NCI-H774 (cell line): Measurements from ENCODE around the gene PLPPR3.

Experiments
- DNase-seq: peaks from one replicate; lab custom pipeline; 2025; lab: John Stamatoyannopoulos, UW

The PLPPR3 gene

GRCh38 chr19:808423-808775 lies 13.4 kb downstream of the PLPPR3 start:
- DNase-seq = no peak

- DNase-seq = no peak
Measured at GRCh38 chr19:807627-808422, 13.9 kb downstream of the PLPPR3 start.

- DNase-seq = no peak
Measured at GRCh38 chr19:806815-807421, 14.8 kb downstream of the PLPPR3 start.

- DNase-seq = no peak
Measured at GRCh38 chr19:805600-806550, 15.9 kb downstream of the PLPPR3 start.

- DNase-seq = no peak
Measured at GRCh38 chr19:805166-805551, 16.6 kb downstream of the PLPPR3 start.

- no peak for DNase-seq
Measured at GRCh38 chr19:804419-805165, 17.2 kb downstream of the PLPPR3 start.

- no peak for DNase-seq
Measured at GRCh38 chr19:803686-804418, 17.9 kb downstream of the PLPPR3 start.

- no peak for DNase-seq
Measured at GRCh38 chr19:803099-803561, 18.6 kb downstream of the PLPPR3 start.

GRCh38 chr19:802498-803098 lies 19.2 kb downstream of the PLPPR3 start:
- no peak for DNase-seq

- no peak for DNase-seq
Measured at GRCh38 chr19:801861-802497, 19.8 kb downstream of the PLPPR3 start.

- DNase-seq = no peak
Measured at GRCh38 chr19:801030-801860, 20.5 kb downstream of the PLPPR3 start.

GRCh38 chr19:800360-801029 lies 21.3 kb downstream of the PLPPR3 start:
- no peak for DNase-seq

- no peak for DNase-seq
Measured at GRCh38 chr19:799076-799881, 22.5 kb downstream of the PLPPR3 start.

- DNase-seq = no peak
Measured at GRCh38 chr19:798415-799075, 23.2 kb downstream of the PLPPR3 start.

- peak; percentile 93 for DNase-seq
Measured at GRCh38 chr19:797528-798414, 24.0 kb downstream of the PLPPR3 start.
